ENCODE results near the gene GABARAP.
A peak's percentile ranks its signal among the peaks of the same experiment; 100 is the strongest.

The GABARAP gene

DNA sequence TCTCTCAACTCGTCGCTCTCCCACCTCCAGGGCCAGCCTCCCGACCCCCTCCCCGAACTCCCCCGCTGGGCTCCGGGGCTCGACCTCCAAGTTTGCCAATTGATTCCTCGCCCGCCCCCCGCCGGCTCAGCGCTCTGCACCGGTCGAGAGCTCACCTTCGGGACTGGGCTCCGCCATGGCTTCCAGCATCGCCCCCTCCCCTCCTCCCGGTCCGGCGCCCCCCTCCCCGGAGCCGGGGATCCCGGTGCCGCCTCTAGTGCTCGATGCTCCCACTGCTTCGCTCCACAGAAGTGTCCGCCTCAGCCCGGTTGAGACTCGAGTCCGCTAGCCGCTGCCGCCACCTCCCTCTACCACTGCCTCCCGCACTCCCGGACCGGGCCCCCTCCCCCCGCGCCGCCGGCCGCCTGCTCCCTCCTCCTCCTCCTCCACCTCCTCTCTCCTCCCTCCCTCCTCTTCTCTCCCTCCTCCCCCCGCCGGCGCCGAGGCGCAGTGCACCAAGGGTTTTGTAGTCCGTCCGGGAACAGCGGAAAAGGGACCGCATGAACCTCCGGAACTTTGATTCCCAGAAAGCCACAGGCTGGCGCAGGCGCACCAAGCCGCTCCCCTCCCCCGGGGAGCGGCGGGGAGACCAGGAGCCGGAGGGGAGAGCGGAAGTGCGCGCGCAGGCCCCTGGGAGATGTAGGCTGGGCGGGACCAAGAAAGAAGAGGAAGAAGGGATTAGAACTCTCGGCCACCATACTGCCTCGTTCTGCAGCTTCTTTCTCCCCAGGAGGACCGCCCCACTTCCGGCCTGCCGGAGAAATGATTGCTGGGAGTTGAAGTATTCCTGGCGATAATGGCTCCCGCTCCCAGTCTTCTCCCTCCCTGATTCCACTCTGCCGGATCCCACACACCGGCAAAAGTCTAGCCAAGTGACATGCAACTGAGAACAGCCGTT lies 2.9 kb downstream of the GABARAP start, which contains the start of gene PHF23:
Gene PHF23 (minus strand): TSS at position 367 of the 937 bp plus-strand sequence. CDS start 178 bp downstream, at position 189.
- peak; percentile 100 for DNase-seq (ENCODE audit: low read depth, low spot score)

DNA sequence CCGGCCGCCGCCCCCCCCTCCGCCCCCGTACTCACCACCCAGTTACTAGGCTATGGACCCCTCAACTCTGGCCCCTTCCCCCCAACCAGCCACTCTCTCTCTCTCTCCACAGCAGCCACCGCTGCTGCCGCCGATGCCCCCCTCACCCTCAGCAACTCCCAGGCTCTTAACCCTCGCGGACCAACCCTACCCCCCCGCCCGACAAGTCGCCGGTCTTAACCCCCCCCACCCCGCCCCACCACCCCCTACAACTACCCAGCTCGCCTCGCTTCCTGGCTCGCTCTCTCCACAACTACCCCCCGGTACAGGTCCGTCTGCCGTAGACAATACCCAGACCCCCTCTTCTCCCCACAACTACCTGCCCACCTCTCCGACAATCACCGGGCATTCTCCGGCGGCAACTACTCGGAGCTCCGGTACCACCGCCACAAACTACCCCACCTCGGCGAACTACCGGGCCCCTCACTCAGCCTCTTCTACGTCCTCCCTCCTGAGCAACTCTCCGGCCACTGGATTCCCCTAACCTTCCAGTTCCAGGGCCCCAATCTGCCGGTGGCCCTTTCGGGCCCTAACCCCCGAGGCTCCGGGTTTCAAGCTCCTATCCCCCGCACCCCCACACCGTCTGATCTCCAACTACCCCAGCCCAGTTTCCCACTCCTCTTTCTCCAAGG lies 3.7 kb downstream of the GABARAP start:
- no peak for DNase-seq (ENCODE audit: low read depth, low spot score)

GRCh38 chr17:7237761-7238419 lies 4.4 kb downstream of the GABARAP start:
- no peak for DNase-seq (ENCODE audit: low read depth, low spot score)

GRCh38 chr17:7237266-7237760 lies 4.9 kb downstream of the GABARAP start:
- no peak for DNase-seq (ENCODE audit: low read depth, low spot score)

DNA sequence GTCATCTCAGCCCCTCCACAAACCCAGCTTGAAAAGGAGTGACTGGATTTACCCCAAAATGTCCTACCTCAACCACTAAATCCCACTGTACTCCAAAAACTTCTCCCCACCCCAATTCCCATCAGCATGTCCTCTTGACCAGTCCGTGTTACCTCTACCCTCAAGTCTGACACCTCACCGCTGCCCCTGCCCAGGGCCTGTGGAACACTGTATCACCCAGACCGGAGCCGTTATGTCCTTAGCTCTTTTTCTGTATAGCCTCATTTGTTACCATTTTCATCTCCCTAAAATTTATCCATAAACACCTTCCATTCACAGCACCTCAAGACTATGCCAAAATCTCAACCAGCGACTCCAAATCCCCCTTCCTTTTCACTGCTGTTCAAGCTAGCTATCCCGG lies 5.4 kb downstream of the GABARAP start:
- DNase-seq (ENCODE audit: low read depth, low spot score) = no peak

DNA sequence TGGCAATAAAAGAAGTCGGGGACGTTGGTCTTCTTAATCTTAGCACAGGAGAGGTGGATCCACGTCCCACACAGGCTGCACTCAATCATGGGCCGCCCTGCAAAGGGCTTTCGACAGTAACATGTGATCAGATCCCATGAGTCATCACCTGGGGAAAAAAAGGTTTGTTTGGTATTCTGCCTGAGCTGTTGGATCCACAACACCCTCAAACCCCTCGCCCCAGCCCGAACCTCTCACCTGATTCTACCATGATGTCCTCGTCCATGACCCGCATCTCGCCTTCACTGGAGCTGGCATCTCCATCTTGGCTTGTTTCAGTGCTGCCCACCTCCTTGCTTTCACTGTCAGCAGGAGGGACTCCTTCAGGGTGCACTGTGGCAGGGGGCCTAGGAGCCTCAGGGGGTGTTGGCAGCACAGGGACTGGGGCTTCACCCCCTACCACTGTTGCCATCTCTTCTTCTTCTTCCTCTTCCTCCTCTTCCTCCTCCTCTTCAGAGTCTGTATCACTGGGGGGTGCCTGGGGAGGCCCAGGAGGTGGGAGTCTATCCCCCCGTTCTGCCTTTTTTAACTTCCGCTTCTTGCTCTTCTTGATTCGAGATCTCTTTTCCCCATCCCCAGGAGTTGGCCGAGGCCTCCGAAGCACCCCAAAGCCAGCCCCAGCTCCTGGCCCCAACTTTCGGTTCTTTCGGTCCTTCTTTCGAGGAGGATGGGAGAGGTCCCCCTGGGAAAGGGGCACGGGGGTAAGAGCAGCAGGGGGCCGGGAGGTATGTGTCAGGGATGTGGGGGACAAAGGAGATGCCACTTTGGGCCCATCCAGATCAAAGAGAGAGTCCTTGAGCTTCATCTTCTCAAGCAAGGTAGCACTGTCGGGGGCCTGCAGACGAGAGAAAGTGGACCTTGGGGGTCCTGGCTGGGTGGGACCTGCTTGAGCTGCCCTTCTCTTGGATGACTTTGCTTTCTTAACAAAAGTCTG lies 6.3 kb downstream of the GABARAP start:
- DNase-seq (ENCODE audit: low read depth, low spot score) = no peak

DNA sequence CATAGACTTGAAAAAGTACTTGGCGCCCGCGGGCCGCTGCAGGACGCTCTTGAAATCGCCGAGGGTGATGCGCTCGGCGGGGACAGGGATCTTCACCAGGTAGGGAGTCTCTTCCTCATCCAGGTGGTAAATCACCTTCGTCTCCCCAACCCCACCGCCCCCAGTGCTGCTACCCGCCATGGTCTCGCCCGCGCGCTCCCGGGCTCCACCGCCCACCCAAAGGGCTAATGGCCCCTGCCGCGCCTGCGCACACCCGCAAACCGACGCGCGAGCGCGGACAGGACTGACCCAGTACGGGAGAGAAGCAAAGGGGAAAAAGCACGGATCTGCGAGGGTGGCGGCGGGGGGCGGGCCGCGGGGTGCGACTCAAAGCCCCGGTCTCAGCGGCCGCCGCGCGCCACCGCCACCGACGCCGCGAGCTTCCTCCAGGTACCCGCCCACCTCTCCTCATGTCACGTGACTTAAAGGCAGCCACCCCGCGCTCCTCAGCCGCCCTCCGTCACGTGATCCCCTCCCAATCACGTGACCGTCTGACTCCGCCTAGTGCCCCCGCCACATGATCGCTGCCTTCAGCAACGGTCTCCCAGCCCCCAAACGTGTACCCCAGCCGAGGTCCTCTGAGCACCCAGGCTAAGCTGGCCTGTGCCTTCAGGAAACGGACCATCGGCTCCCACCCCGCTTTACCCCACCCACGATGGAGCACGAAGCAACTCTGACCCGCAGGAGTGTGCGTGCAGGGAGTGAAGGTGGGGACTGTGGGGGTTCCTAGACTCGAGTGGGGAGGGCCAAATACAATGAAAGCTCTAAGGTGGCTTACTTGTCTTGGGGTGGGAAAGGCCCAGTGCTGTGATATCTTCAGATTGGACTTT lies 7.9 kb downstream of the GABARAP start, which contains the start of gene DVL2:
Gene DVL2 (minus strand): TSS at position 435 of the 869 bp plus-strand sequence. CDS start 255 bp downstream, at position 180.
- peak; percentile 85 for DNase-seq (ENCODE audit: low read depth, low spot score)

DNA sequence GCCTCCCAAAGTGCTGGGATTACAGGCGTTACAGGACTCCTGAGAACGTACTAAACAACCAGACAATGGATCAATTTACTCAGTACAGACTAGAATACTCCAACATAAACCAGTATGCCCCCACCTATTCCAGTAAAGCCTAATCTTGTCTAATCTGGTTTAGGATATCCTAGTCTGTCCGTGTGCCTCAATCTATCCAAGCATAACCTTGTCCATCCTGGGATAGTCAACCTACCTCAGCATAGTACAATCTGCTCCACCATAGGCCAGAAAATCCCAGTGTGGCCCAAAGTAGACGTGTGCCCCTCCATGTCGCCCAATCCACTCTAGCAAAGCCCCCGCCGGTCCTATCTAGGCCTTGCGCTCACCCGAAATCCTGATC lies 8.6 kb downstream of the GABARAP start:
- no peak for DNase-seq (ENCODE audit: low read depth, low spot score)

- DNase-seq (ENCODE audit: low read depth, low spot score) = no peak
These were observed 10.1 kb downstream of the GABARAP start for GRCh38 chr17:7232114-7232513.

GRCh38 chr17:7229504-7229903 lies 12.7 kb downstream of the GABARAP start:
- no peak for DNase-seq (ENCODE audit: low read depth, low spot score)

GRCh38 chr17:7228920-7229319 lies 13.3 kb downstream of the GABARAP start:
- DNase-seq (ENCODE audit: low read depth, low spot score) = no peak

- DNase-seq (ENCODE audit: low read depth, low spot score) = no peak
These were observed 15.2 kb downstream of the GABARAP start for GRCh38 chr17:7226721-7227710.

- no peak for DNase-seq (ENCODE audit: low read depth, low spot score)
These were observed 16.4 kb downstream of the GABARAP start for GRCh38 chr17:7225711-7226331.

- no peak for DNase-seq (ENCODE audit: low read depth, low spot score)
These were observed 17.6 kb downstream of the GABARAP start for GRCh38 chr17:7224661-7225111.

DNA sequence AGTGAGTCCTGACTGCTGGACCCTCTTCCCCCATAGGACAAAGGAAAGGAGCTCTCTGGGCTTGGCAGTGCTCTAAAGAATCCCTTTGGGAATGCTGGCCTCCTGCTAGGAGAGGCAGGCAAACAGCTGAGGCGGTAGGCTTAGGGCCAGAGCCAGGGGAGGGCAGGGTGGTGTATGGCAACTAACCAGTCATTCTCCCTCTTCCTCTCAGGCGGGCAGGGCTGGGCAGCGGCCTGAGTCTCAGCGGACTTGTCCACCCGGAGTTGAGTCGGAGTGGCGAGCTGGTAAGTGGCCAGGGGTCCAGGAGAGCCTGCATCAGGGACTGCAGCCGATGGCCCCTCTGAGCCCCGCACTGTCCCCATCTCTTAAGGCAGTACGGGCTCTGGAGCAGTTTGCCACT lies 18.1 kb downstream of the GABARAP start:
- DNase-seq (ENCODE audit: low read depth, low spot score) = no peak

- DNase-seq (ENCODE audit: low read depth, low spot score) = no peak
These were observed 18.9 kb downstream of the GABARAP start for GRCh38 chr17:7223375-7223774.

DNA sequence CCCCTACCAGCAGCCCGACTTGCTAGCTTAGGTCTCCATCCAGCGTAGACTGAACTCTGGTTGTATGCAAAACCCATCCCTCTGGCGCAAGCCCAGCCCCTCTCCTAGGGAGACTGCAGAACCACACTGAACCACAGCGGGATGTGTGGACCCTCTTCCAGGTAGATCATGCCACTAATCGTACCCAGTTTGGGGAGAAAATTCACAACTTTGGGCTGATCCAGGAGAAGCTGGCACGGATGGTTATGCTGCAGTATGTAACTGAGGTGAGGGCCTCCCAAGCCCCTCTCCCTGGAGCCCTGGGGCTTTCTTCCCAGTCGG lies 19.3 kb downstream of the GABARAP start:
- no peak for DNase-seq (ENCODE audit: low read depth, low spot score)
